Type B pancreatic cell (in vitro differentiated cells): ENCODE results near the gene OGFOD3. TPM values are rescaled to one million over a fixed set of nuclear protein-coding genes. Genes with fewer than 3 reads are reported as not detected.
"Not testable (repeated sequence)": the region's sequence is repeated elsewhere in the genome, so short reads cannot be mapped to it uniquely, and the experiment has no call there.

Source experiments
- DNase-seq: peaks from one replicate; pipeline ENCODE4 v3.0.0; 2021; ENCODE audit warnings: mixed read lengths; ENCODE audit not compliant: unreplicated experiment; ENCODE audit errors: extremely low spot score
- H3K27ac Mint-ChIP-seq: 2 replicates; pipeline ENCODE4 v1.8.0; 2021; ENCODE audit warnings: mild to moderate bottlenecking, mixed read lengths
- H3K27me3 Mint-ChIP-seq: 2 replicates; pipeline ENCODE4 v1.8.0; 2021; ENCODE audit warnings: mixed read lengths
- H3K36me3 Mint-ChIP-seq: 2 replicates; pipeline ENCODE4 v1.8.0; 2021; ENCODE audit warnings: mixed read lengths
- H3K4me1 Mint-ChIP-seq: one replicate; pipeline ENCODE4 v1.8.0; 2021; ENCODE audit warnings: mixed read lengths; ENCODE audit not compliant: unreplicated experiment
- H3K4me3 Mint-ChIP-seq: 2 replicates; pipeline ENCODE4 v1.8.0; 2021; ENCODE audit warnings: mild to moderate bottlenecking, mixed read lengths
- H3K9me3 Mint-ChIP-seq: 2 replicates; pipeline ENCODE4 v1.8.0; 2021; ENCODE audit warnings: mixed read lengths
- total RNA-seq: library from RNA; stranded (reverse); gene quantifications from 2 replicates; pipeline ENCODE4 v1.2.1, GENCODE V29; 2021; ENCODE audit warnings: low replicate concordance
- TF ChIP-seq, protein P1 (sequence below): fragments of 200-600 bp; sonication (generic); conservative IDR thresholded peaks from 2 replicates; pipeline ENCODE4 v1.5.0; 2021; ENCODE audit warnings: antibody characterized with exemption, mild to moderate bottlenecking

The OGFOD3 gene
- total RNA-seq, 1 donor from 2014 or later = 31.6 TPM

DNA sequence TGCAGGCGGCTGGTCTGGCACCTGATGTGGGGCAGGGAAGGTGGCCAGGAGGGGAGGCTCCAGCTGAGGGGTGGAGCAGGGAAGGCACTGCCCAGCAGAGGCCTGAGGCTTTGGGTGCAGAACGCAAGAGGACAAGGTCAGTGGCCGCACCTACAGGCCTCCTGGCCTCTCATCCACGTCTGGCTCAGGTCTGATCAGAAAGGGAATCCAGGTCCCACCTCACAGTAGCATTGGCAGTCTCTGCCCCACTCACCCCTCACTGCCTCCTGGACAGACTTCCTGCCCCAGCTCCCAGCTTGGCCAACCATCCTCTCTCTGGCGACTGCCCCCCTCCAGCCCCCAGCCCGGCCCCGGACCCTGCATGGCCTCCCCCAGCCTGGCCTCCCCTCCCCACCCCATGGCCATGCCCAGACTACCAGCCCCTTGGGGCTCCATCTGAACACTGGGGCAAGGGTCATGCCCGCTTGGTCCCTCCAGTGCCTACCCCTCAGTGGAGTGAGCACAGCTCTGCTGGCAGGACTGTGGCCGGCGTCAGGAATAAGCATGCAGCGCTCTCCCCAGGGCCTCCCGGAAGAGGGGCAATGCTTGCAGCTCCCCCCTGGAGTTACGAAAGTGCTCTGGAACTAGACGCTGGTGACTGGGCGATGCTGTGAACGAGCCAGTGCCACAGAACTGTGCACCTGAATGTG lies 42.2 kb downstream of the OGFOD3 start:
- Mint-ChIP-seq H3K4me1 (peaks cover 9% of the 10 kb centered on the region), H3K27me3 (peaks cover 26% of the 10 kb centered on the region), H3K4me3 (no peak overlapping the region), H3K36me3 (no peaks in the 10 kb centered on the region), H3K27ac (no peak overlapping the region), H3K9me3 (no peaks in the 10 kb centered on the region)
- no peak for DNase-seq
- TF ChIP-seq, protein P1, sequence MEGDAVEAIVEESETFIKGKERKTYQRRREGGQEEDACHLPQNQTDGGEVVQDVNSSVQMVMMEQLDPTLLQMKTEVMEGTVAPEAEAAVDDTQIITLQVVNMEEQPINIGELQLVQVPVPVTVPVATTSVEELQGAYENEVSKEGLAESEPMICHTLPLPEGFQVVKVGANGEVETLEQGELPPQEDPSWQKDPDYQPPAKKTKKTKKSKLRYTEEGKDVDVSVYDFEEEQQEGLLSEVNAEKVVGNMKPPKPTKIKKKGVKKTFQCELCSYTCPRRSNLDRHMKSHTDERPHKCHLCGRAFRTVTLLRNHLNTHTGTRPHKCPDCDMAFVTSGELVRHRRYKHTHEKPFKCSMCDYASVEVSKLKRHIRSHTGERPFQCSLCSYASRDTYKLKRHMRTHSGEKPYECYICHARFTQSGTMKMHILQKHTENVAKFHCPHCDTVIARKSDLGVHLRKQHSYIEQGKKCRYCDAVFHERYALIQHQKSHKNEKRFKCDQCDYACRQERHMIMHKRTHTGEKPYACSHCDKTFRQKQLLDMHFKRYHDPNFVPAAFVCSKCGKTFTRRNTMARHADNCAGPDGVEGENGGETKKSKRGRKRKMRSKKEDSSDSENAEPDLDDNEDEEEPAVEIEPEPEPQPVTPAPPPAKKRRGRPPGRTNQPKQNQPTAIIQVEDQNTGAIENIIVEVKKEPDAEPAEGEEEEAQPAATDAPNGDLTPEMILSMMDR = no peak

DNA sequence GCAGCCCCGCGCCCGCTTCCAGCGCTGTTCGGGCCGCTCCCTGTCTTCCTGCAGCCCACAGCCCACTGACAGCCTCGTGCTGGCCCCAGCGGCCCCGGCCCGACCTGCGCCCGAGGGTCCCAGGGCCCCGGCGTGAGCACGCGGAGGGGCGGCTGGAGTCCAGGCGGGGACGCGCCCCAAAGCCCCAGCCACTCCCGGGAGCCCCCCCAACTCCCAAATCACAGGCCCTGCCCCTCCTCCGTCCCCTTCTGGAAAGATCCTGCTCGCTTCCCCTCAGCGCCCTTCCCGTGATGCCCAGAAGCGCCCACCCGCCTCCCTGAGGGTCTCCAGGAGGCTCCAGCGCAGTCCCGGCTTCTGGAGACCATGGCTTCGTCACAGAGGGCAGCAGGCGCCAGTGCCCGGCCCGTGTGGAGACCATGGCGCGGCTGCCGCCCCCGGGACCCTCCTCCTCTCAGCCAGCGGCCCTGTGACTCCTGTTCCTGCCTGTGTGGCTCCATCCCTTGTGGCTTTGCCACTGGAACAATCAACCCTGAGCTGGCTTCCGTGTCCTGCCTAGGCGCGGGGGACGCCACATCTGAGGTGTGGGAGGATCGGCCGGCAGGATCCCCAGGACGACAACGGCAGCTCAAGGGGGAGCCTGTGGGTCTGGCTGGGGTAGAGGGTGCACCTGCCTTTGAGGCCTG lies 42.9 kb downstream of the OGFOD3 start:
- Mint-ChIP-seq H3K4me3 (no peak overlapping the region), H3K27me3 (peaks cover 28% of the 10 kb centered on the region), H3K4me1 (peaks cover 9% of the 10 kb centered on the region), H3K9me3 (no peaks in the 10 kb centered on the region), H3K36me3 (no peaks in the 10 kb centered on the region), H3K27ac (no peak overlapping the region)
- TF ChIP-seq, protein P1 = no peak
- DNase-seq = no peak

DNA sequence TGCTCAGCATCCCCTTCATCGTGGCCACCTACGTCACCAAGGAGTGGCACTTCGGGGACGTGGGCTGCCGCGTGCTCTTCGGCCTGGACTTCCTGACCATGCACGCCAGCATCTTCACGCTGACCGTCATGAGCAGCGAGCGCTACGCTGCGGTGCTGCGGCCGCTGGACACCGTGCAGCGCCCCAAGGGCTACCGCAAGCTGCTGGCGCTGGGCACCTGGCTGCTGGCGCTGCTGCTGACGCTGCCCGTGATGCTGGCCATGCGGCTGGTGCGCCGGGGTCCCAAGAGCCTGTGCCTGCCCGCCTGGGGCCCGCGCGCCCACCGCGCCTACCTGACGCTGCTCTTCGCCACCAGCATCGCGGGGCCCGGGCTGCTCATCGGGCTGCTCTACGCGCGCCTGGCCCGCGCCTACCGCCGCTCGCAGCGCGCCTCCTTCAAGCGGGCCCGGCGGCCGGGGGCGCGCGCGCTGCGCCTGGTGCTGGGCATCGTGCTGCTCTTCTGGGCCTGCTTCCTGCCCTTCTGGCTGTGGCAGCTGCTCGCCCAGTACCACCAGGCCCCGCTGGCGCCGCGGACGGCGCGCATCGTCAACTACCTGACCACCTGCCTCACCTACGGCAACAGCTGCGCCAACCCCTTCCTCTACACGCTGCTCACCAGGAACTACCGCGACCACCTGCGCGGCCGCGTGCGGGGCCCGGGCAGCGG lies 43.6 kb downstream of the OGFOD3 start:
- no peaks in the 10 kb centered on the region for H3K9me3 Mint-ChIP-seq
- no peak overlapping the region for H3K27ac Mint-ChIP-seq
- no peak for DNase-seq
- peaks cover 28% of the 10 kb centered on the region for H3K27me3 Mint-ChIP-seq
- TF ChIP-seq, protein P1 = no peak
- H3K36me3 Mint-ChIP-seq = no peaks in the 10 kb centered on the region
- H3K4me1 Mint-ChIP-seq = peaks cover 9% of the 10 kb centered on the region
- no peak overlapping the region for H3K4me3 Mint-ChIP-seq

DNA sequence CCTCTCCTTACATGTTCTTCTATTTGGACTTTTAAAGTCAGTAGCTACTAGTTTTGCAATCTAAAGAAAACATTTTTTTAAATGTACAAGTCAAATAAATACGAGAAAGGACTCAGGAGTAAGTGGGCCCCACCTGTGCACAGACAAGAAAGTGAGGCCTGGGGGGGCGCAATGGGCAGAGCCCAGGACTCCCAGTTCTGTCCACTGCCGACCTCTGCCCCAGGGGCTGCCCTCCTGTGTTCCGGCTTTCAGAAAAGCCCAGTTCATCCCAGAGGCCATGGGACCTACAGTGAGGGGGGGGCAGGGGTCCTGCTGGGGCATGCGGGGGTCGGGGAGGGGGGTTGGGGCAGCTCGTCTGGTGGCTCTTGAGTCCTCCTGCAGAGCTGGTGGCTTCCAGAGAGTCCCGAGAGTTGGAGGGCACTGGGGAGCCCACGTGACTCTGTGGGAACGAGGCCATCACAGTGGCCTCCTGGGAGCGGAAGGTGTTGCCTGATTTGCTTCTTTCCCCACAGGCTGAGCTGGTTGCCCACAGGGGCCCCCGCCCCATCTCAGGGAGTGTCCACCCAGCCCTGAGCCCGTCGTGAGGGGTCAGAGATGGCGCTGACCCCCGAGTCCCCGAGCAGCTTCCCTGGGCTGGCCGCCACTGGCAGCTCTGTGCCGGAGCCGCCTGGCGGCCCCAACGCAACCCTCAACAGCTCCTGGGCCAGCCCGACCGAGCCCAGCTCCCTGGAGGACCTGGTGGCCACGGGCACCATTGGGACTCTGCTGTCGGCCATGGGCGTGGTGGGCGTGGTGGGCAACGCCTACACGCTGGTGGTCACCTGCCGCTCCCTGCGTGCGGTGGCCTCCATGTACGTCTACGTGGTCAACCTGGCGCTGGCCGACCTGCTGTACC lies 44.4 kb downstream of the OGFOD3 start:
- no peak for DNase-seq
- H3K4me3 Mint-ChIP-seq = peak overlapping the region; percentile 48

DNA sequence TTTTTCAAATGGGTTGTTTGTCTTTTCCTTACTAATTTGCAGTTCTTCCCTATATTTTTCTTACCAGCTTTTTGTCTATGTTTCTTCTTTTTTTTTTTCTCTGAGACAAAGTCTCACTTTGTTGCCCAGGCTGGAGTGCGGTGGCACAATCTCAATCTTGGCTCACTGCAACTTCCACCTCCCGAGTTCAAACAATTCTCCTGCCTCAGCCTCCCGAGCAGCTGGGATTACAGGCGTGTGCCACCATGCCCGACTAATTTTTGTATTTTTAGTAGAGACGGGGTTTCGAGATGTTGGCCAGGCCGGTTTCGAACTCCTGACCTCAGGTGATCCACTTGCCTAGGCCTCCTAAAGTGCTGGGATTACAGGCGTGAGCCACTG lies 45.3 kb downstream of the OGFOD3 start:
- Mint-ChIP-seq H3K4me3 (peak overlapping the region; percentile 48), H3K4me1 (peaks cover 11% of the 10 kb centered on the region), H3K27me3 (peaks cover 28% of the 10 kb centered on the region)
- H3K9me3 Mint-ChIP-seq, H3K36me3 Mint-ChIP-seq, H3K27ac Mint-ChIP-seq, DNase-seq: not testable (repeated sequence)

More for the DNA sequence above, 44.4 kb downstream of the OGFOD3 start:
- H3K27ac Mint-ChIP-seq = no peak overlapping the region
- TF ChIP-seq, protein P1 = no peak
- H3K36me3 Mint-ChIP-seq = no peaks in the 10 kb centered on the region
- peaks cover 9% of the 10 kb centered on the region for H3K4me1 Mint-ChIP-seq
- H3K9me3 Mint-ChIP-seq = no peaks in the 10 kb centered on the region
- peaks cover 30% of the 10 kb centered on the region for H3K27me3 Mint-ChIP-seq
